ENCODE data around the gene CSHL1.
"Not testable (repeated sequence)": the region's sequence is repeated elsewhere in the genome, so short reads cannot be mapped to it uniquely, and the experiment has no call there.

The CSHL1 gene

DNA sequence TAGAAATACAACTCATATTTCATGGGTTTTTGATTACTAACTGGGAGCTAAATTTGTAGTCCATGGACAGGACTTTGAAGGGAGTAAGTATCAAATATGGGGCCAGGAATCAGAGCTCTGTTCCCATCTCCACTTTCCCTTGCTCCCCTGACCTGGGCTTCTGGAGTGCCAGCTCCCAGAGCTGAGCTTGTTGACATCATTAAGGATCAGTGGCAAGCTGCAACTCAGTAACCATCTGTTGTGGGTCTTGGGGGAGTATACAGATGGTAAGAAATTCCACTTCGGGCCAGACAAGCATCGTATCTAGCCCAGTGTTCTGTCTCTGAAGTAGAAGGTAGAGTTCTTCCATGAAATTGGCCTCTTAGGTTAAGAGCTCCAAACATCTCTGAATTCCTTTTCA is 9.1 kb downstream of the CSHL1 start:
- not testable (repeated sequence) for H3K4me2 ChIP-seq, H3K4me1 ChIP-seq, H3K9me3 ChIP-seq

GRCh38 chr17:63898899-63899798 is 11.9 kb downstream of the CSHL1 start:
- H3K36me3 ChIP-seq, H3K4me3 ChIP-seq, H4K20me1 ChIP-seq, H3K4me2 ChIP-seq, H3K4me1 ChIP-seq, H3K9me3 ChIP-seq, H3K27me3 ChIP-seq, H3K9ac ChIP-seq, H3K27ac ChIP-seq: not testable (repeated sequence)

More for the DNA sequence above, 9.1 kb downstream of the CSHL1 start:
- not testable (repeated sequence) for H3K4me3 ChIP-seq, H3K27ac ChIP-seq, H3K9ac ChIP-seq, H3K36me3 ChIP-seq, H4K20me1 ChIP-seq, H3K27me3 ChIP-seq

DNA sequence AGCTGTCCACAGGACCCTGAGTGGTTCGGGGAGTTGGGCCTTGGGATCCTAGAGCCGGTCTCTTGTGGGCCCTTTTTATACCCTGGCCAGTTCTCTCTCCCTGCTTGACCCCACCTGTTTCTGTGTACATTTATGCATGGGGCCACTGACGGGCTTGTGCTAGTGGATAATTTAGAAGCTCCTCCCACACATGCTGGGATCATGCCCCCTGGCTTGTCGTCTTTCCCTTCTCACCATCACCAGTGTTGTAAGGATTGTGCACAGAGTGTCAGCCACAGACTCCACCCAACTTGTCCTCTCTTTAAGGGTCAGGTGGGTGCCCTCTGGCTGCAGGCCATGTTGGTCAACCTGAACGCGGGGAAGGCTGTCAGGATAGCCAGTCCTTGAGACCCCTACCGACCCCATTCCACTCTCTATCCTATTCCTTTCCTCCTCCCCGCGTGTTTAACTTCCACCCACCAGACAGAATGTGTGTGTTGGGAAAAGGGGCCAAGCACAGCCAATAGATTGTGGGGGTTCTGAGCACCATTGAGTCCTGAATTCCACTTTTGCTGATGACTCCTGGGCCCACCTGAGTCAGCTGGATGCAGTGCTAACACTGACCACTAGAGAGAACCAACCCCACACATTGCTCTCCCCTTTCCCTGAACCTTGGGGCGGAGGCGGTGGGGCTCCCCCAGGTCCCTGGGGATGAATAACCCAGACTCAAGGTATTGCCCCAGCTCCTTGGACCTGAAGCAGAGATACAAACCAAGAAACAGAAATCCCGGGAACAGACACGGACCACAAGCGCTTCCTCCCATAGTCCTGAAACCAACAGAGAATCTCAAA is 14.3 kb downstream of the CSHL1 start, which contains the start of gene CSH1:
Gene CSH1, minus strand, starts transcription at position 51 of the 831 bp plus-strand sequence. CDS start 63 bp downstream, outside the sequence.
- not testable (repeated sequence) for H3K9ac ChIP-seq, H3K27ac ChIP-seq, H3K9me3 ChIP-seq, H3K36me3 ChIP-seq, H4K20me1 ChIP-seq, H3K4me1 ChIP-seq, H3K27me3 ChIP-seq, H3K4me3 ChIP-seq, H3K4me2 ChIP-seq

DNA sequence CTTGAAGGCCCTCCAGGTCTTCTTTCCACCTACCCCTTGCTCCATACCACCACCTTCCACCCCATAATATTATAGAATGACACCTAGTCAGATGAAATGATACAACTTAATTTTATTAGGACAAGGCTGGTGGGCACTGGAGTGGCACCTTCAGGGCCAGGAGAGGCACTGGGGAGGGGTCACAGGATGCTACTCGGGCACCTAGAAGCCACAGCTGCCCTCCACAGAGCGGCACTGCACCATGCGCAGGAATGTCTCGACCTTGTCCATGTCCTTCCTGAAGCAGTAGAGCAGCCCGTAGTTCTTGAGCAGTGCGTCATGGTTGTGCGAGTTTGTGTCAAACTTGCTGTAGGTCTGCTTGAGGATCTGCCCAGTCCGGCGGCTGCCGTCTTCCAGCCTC is 16.2 kb downstream of the CSHL1 start:
- H3K9me3 ChIP-seq, H3K27me3 ChIP-seq, H4K20me1 ChIP-seq, H3K27ac ChIP-seq, H3K4me1 ChIP-seq, H3K9ac ChIP-seq, H3K4me3 ChIP-seq, H3K4me2 ChIP-seq, H3K36me3 ChIP-seq: not testable (repeated sequence)

- not testable (repeated sequence) for H3K4me3 ChIP-seq, H3K9me3 ChIP-seq, H3K27ac ChIP-seq, H3K4me1 ChIP-seq, H3K9ac ChIP-seq, H3K27me3 ChIP-seq, H4K20me1 ChIP-seq, H3K36me3 ChIP-seq, H3K4me2 ChIP-seq
These were observed 17.0 kb downstream of the CSHL1 start for GRCh38 chr17:63894021-63894420.

GRCh38 chr17:63892316-63893037 is 18.6 kb downstream of the CSHL1 start:
- not testable (repeated sequence) for H3K27ac ChIP-seq, H3K4me1 ChIP-seq, H3K9me3 ChIP-seq, H4K20me1 ChIP-seq, H3K27me3 ChIP-seq, H3K4me2 ChIP-seq, H3K36me3 ChIP-seq, H3K4me3 ChIP-seq, H3K9ac ChIP-seq

- H3K4me1 ChIP-seq, H3K4me2 ChIP-seq, H3K4me3 ChIP-seq, H3K36me3 ChIP-seq, H3K27ac ChIP-seq, H4K20me1 ChIP-seq, H3K9me3 ChIP-seq, H3K9ac ChIP-seq, H3K27me3 ChIP-seq: not testable (repeated sequence)
These were observed 21.8 kb downstream of the CSHL1 start for GRCh38 chr17:63889026-63889848.

- not testable (repeated sequence) for H3K36me3 ChIP-seq, H3K4me3 ChIP-seq, H3K4me2 ChIP-seq, H3K4me1 ChIP-seq, H3K9ac ChIP-seq, H3K27me3 ChIP-seq, H3K27ac ChIP-seq, H4K20me1 ChIP-seq, H3K9me3 ChIP-seq
These were observed 25.9 kb downstream of the CSHL1 start for GRCh38 chr17:63885119-63885518.

DNA sequence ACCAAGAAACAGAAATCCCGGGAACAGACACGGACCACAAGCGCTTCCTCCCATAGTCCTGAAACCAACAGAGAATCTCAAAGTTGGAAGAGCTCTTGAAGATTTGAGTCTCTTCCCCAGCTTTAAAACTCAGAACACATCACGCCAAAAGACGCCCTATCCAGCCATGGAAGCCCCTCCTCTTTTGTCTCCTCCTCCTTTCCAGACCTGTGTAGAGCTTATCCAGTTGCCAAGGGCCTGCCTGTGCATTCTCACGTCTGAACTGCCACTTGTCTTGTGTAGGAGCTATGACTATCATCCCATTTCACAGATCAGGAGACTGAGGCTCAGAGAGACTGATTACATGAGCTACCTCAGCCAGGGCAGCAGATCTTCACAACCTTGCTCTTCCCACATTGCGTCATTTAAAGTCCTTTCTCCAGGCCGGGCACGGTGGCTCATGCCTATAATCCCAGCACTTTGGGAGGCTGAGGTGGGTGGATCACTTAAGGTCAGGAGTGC is 28.4 kb downstream of the CSHL1 start:
- not testable (repeated sequence) for H3K27ac ChIP-seq, H3K9me3 ChIP-seq, H3K4me2 ChIP-seq, H3K27me3 ChIP-seq, H3K4me3 ChIP-seq, H4K20me1 ChIP-seq, H3K4me1 ChIP-seq, H3K36me3 ChIP-seq, H3K9ac ChIP-seq

Data from BLaER1 (cell line).